Progenitor cell of endocrine pancreas (in vitro differentiated cells): ENCODE measurements around the gene JSRP1. TPM values are rescaled to one million over a fixed set of nuclear protein-coding genes. Genes with fewer than 3 reads are reported as not detected.
"Not testable (repeated sequence)": the region's sequence is repeated elsewhere in the genome, so short reads cannot be mapped to it uniquely, and the experiment has no call there.

Source experiments
- DNase-seq: peaks from one replicate; pipeline ENCODE4 v3.0.0; 2021; ENCODE audit warnings: low spot score; ENCODE audit not compliant: unreplicated experiment
- H3K27ac Mint-ChIP-seq: 2 replicates; pipeline ENCODE4 v1.8.0; 2021; ENCODE audit warnings: mild to moderate bottlenecking, moderate library complexity, mixed read lengths
- H3K27me3 Mint-ChIP-seq: 2 replicates; pipeline ENCODE4 v1.8.0; 2021; ENCODE audit warnings: mixed read lengths
- H3K36me3 Mint-ChIP-seq: 2 replicates; pipeline ENCODE4 v1.8.0; 2022; ENCODE audit warnings: mixed read lengths; ENCODE audit not compliant: insufficient read depth
- H3K4me1 Mint-ChIP-seq: 2 replicates; pipeline ENCODE4 v1.8.0; 2021; ENCODE audit warnings: low read depth, mixed read lengths
- H3K4me3 Mint-ChIP-seq: 2 replicates; pipeline ENCODE4 v1.8.0; 2021; ENCODE audit warnings: low read depth, mild to moderate bottlenecking, moderate library complexity, mixed read lengths
- H3K9me3 Mint-ChIP-seq: 2 replicates; pipeline ENCODE4 v1.8.0; 2021; ENCODE audit warnings: low read depth, mixed read lengths
- CTCF ChIP-seq: fragments of 200-600 bp; sonication (generic); IDR thresholded peaks from one replicate; pipeline ENCODE4 v1.5.0; 2021; ENCODE audit warnings: antibody characterized with exemption, mild to moderate bottlenecking; ENCODE audit not compliant: unreplicated experiment
- total RNA-seq: library from RNA; stranded (reverse); gene quantifications from 2 replicates; pipeline ENCODE4 v1.2.1, GENCODE V29; 2021

The JSRP1 gene
- total RNA-seq, 1 donor from 2014 or later, result 1.6 TPM

- Mint-ChIP-seq H3K4me3 (no peak overlapping the region), H3K27ac (no peak overlapping the region), H3K36me3 (no peaks in the 10 kb centered on the region), H3K9me3 (no peaks in the 10 kb centered on the region), H3K4me1 (peaks cover 5% of the 10 kb centered on the region), H3K27me3 (peaks cover 62% of the 10 kb centered on the region)
- no peak for DNase-seq
- TF ChIP-seq CTCF, result no peak
Measured at GRCh38 chr19:2286402-2287140, 30.4 kb upstream of the JSRP1 start.

- TF ChIP-seq CTCF, result no peak
- Mint-ChIP-seq H3K36me3 (no peaks in the 10 kb centered on the region), H3K27ac (no peak overlapping the region), H3K27me3 (peaks cover 47% of the 10 kb centered on the region), H3K9me3 (no peaks in the 10 kb centered on the region), H3K4me1 (peaks cover 4% of the 10 kb centered on the region), H3K4me3 (no peak overlapping the region)
- no peak for DNase-seq
Measured at GRCh38 chr19:2283835-2284507, 27.8 kb upstream of the JSRP1 start.

- Mint-ChIP-seq H3K4me1 (peaks cover 2% of the 10 kb centered on the region), H3K27me3 (peaks cover 36% of the 10 kb centered on the region), H3K4me3 (no peak overlapping the region), H3K36me3 (no peaks in the 10 kb centered on the region), H3K9me3 (no peaks in the 10 kb centered on the region), H3K27ac (no peak overlapping the region)
- no peak for DNase-seq
- no peak for TF ChIP-seq CTCF
Measured at GRCh38 chr19:2282862-2283237, 26.6 kb upstream of the JSRP1 start.

- Mint-ChIP-seq H3K27ac (no peak within 1 kb of the TSS), H3K27me3 (peaks cover 30% of the 10 kb centered on the region), H3K36me3 (no peaks in the 10 kb centered on the region), H3K4me3 (no peak within 1 kb of the TSS), H3K9me3 (no peaks in the 10 kb centered on the region), H3K4me1 (peaks cover 2% of the 10 kb centered on the region)
- no peak for TF ChIP-seq CTCF
- no peak for DNase-seq
Measured at GRCh38 chr19:2282062-2282861, 26.0 kb upstream of the JSRP1 start, which contains the start of gene PEAK3. Gene PEAK3, minus strand, starts transcription at chr19:2282175. Its CDS starts 1,244 bp downstream, at chr19:2280931.

- not testable (repeated sequence) for H3K36me3 Mint-ChIP-seq, H3K9me3 Mint-ChIP-seq, H3K27ac Mint-ChIP-seq, DNase-seq, H3K4me1 Mint-ChIP-seq, H3K4me3 Mint-ChIP-seq
- H3K27me3 Mint-ChIP-seq, result peaks cover 26% of the 10 kb centered on the region
Measured at GRCh38 chr19:2281265-2282061, 25.2 kb upstream of the JSRP1 start.
